CD4-positive, alpha-beta memory T cell (primary cell): ENCODE results near the gene PRR22. TPM values are rescaled to one million over a fixed set of nuclear protein-coding genes. Genes with fewer than 3 reads are reported as not detected.
A peak's percentile ranks its signal among the peaks of the same experiment; 100 is the strongest.

Source experiments
- CTCF ChIA-PET: fragments of 350-600 bp; sonication (Branson Sonifier 250); formaldehyde crosslinking; loops from one replicate; lab custom pipeline; 2021; ENCODE audit warnings: inconsistent platforms; ENCODE audit not compliant: partially characterized antibody; lab: Charles Lee
- POLR2A ChIA-PET: fragments of 350-600 bp; sonication (Branson Sonifier 250); formaldehyde crosslinking; loops from one replicate; lab custom pipeline; 2021; ENCODE audit not compliant: partially characterized antibody; lab: Charles Lee
- DNase-seq, 5 donors: peaks; one replicate each; pipeline versions ENCODE4 v3.0.0 to v3.0.0-alpha.2; 2020 to 2022; ENCODE audit warnings: mixed read lengths in 1 of 5
- H3K27ac ChIP-seq: one replicate; pipeline ENCODE4 v1.7.0; 2013; ENCODE audit warnings: low read depth, low read length
- H3K27me3 ChIP-seq: 2 replicates; pipeline ENCODE4 v1.7.0; 2013; ENCODE audit warnings: mild to moderate bottlenecking, low read length, moderate library complexity; ENCODE audit not compliant: insufficient read depth
- H3K36me3 ChIP-seq: 2 replicates; pipeline ENCODE4 v1.7.0; 2013; ENCODE audit warnings: mild to moderate bottlenecking, low read length, moderate library complexity; ENCODE audit not compliant: insufficient read depth
- H3K4me1 ChIP-seq: 2 replicates; pipeline ENCODE4 v1.7.0; 2013; ENCODE audit warnings: mild to moderate bottlenecking, low read length, moderate library complexity; ENCODE audit not compliant: insufficient read depth
- H3K4me3 ChIP-seq, 2 donors: one replicate each; pipeline ENCODE4 v1.7.0; 2013; ENCODE audit warnings: low read length in 2 of 2, mild to moderate bottlenecking in 1 of 2
- H3K9me3 ChIP-seq, 2 donors: one replicate each; pipeline ENCODE4 v1.7.0; 2013; ENCODE audit warnings: low read length in 2 of 2, control low read depth in 1 of 2; ENCODE audit not compliant: control insufficient read depth in 1 of 2
- H3K27ac Mint-ChIP-seq, 7 donors: one replicate each; pipeline ENCODE4 v1.8.0; 2020 to 2021; ENCODE audit warnings: mixed read lengths in 7 of 7, mild to moderate bottlenecking in 6 of 7, inconsistent platforms in 3 of 7, moderate library complexity in 3 of 7
- H3K27me3 Mint-ChIP-seq, 2 donors: one replicate each; pipeline ENCODE4 v1.8.0; 2020 to 2021; ENCODE audit warnings: mixed read lengths in 2 of 2
- H3K36me3 Mint-ChIP-seq, 2 donors: one replicate each; pipeline ENCODE4 v1.8.0; 2020 to 2021; ENCODE audit warnings: mixed read lengths in 2 of 2, inconsistent platforms in 1 of 2, mild to moderate bottlenecking in 1 of 2
- H3K4me1 Mint-ChIP-seq, 4 donors: one replicate each; pipeline ENCODE4 v1.8.0; 2020 to 2021; ENCODE audit warnings: mixed read lengths in 4 of 4, mild to moderate bottlenecking in 1 of 4
- H3K4me3 Mint-ChIP-seq, 8 donors: one replicate each; pipeline ENCODE4 v1.8.0; 2020 to 2021; ENCODE audit warnings: mixed read lengths in 8 of 8, mild to moderate bottlenecking in 7 of 8, moderate library complexity in 6 of 8, inconsistent platforms in 3 of 8
- H3K9me3 Mint-ChIP-seq, 8 donors: one replicate each; pipeline ENCODE4 v1.8.0; 2020 to 2021; ENCODE audit warnings: mixed read lengths in 8 of 8, mild to moderate bottlenecking in 5 of 8, inconsistent platforms in 3 of 8, moderate library complexity in 1 of 8
- intact Hi-C: fragments of 100-400 bp; cut with micrococcal nuclease; formaldehyde crosslinking; loops from one replicate; pipeline ENCODE4 v1.15.1; 2023
- polyA plus RNA-seq, 2 donors: library from polyadenylated mRNA; unstranded; fragments of 300-500 nt; fragmentation: Illumina TruSeq; gene quantifications; one replicate each; pipeline ENCODE4 v1.2.3, GENCODE V29; 2021
- total RNA-seq, 2 experiments: library from RNA; stranded (reverse); gene quantifications; one replicate each; pipeline ENCODE4 v1.2.3, GENCODE V29; 2021

The PRR22 gene
- total and polyA plus RNA-seq, 4 experiments from 2014 or later = 5.9 to 6.6 TPM; not detected in 2

- H3K9me3 Mint-ChIP-seq = no peaks in the 10 kb centered on the region
- ChIA-PET POLR2A (interaction anchor here (1.4 kb wide), 1 partner anchor 15 kb away, joined by 5 read pairs; the partner anchor contains the start of gene DUS3L), CTCF (interaction anchor here (1.2 to 1.8 kb wide), 2 partner anchors 11 to 217 kb away, joined by 4 to 12 read pairs; no protein-coding TSS in a partner anchor)
These were observed 21.1 kb upstream of the PRR22 start for GRCh38 chr19:5805462-5806132.

GRCh38 chr19:5804516-5805461, 20.2 kb upstream of the PRR22 start, which contains the start of gene NRTN:
Gene NRTN (plus strand): TSS chr19:5805067. CDS start chr19:5824166, 19,099 bp downstream.
- Histone ChIP-seq H3K9me3 (no peaks in the 10 kb centered on the region), H3K4me1 (peaks cover 20% of the 10 kb centered on the region), H3K4me3 (peak within 1 kb of the TSS in 1 of 2 donors; percentile 40), H3K27ac (peak within 1 kb of the TSS; percentile 15), H3K27me3 (no peaks in the 10 kb centered on the region), H3K36me3 (no peaks in the 10 kb centered on the region)
- peaks cover 9 to 10% of the 10 kb centered on the region in 2 donors for H3K27me3 Mint-ChIP-seq
- no peaks in the 10 kb centered on the region for H3K9me3 Mint-ChIP-seq
- intact Hi-C loops = loop anchor here (1.0 to 2.0 kb wide), 5 partner anchors 14 to 158 kb away; partner anchors contain the start of genes DUS3L and VMAC
- peak within 1 kb of the TSS; percentile 57 to 92 (median 87) for H3K27ac Mint-ChIP-seq
- POLR2A ChIA-PET = interaction anchor here (0.7 to 1.9 kb wide), 9 partner anchors 12 to 218 kb away, joined by 3 to 20 read pairs (median 4); partner anchors contain the start of genes DUS3L, NDUFA11, RPL36 and VMAC
- DNase-seq = peak in 3 of 5 donors; percentile 28 to 56 (median 42)
- CTCF ChIA-PET = interaction anchor here (0.5 to 2.1 kb wide), 30 partner anchors 8 to 244 kb away, joined by 3 to 51 read pairs (median 5); partner anchors contain the start of genes CATSPERD, DUS3L, LONP1 and NDUFA11
- peaks cover 6 to 30% (median 15%) of the 10 kb centered on the region in 4 donors for H3K4me1 Mint-ChIP-seq
- H3K36me3 Mint-ChIP-seq = no peaks in the 10 kb centered on the region
- H3K4me3 Mint-ChIP-seq = peak within 1 kb of the TSS; percentile 49 to 91 (median 76)

More at GRCh38 chr19:5805462-5806132, 21.1 kb upstream of the PRR22 start:
- Mint-ChIP-seq H3K4me1 (peaks cover 6 to 30% (median 15%) of the 10 kb centered on the region in 4 donors), H3K36me3 (no peaks in the 10 kb centered on the region), H3K27me3 (peaks cover 7 to 8% of the 10 kb centered on the region in 2 donors), H3K4me3 (peak overlapping the region; percentile 25 to 64 (median 54)), H3K27ac (peak overlapping the region in 6 of 7 donors; percentile 13 to 79 (median 36))
- Histone ChIP-seq H3K9me3 (no peaks in the 10 kb centered on the region), H3K4me3 (no peak overlapping the region), H3K4me1 (peaks cover 20% of the 10 kb centered on the region), H3K27me3 (no peaks in the 10 kb centered on the region), H3K27ac (no peak overlapping the region), H3K36me3 (no peaks in the 10 kb centered on the region)
- intact Hi-C loops = loop anchor here (2.0 kb wide), 2 partner anchors 15 to 23 kb away; partner anchors contain the start of gene DUS3L
- peak; percentile 45 to 73 (median 54) for DNase-seq

GRCh38 chr19:5803752-5804515, 19.4 kb upstream of the PRR22 start:
- Histone ChIP-seq H3K27ac (peak overlapping the region; percentile 19), H3K9me3 (no peaks in the 10 kb centered on the region), H3K4me3 (peak overlapping the region in 1 of 2 donors; percentile 40), H3K36me3 (no peaks in the 10 kb centered on the region), H3K27me3 (no peaks in the 10 kb centered on the region), H3K4me1 (peaks cover 20% of the 10 kb centered on the region)
- peak overlapping the region; percentile 57 to 92 (median 87) for H3K27ac Mint-ChIP-seq
- H3K27me3 Mint-ChIP-seq = peaks cover 13 to 14% of the 10 kb centered on the region in 2 donors
- H3K4me1 Mint-ChIP-seq = peaks cover 6 to 30% (median 15%) of the 10 kb centered on the region in 4 donors
- H3K4me3 Mint-ChIP-seq = peak overlapping the region; percentile 59 to 91 (median 76)
- no peaks in the 10 kb centered on the region for H3K9me3 Mint-ChIP-seq
- DNase-seq = peak; percentile 89 to 93 (median 91)
- intact Hi-C loops = loop anchor here (1.0 to 2.0 kb wide), 5 partner anchors 13 to 158 kb away; partner anchors contain the start of genes DUS3L and VMAC
- ChIA-PET POLR2A (interaction anchor here (0.7 to 1.9 kb wide), 9 partner anchors 11 to 219 kb away, joined by 3 to 20 read pairs (median 4); partner anchors contain the start of genes DUS3L, NDUFA11, RPL36 and VMAC), CTCF (interaction anchor here (0.5 to 2.1 kb wide), 33 partner anchors 9 to 245 kb away, joined by 3 to 51 read pairs (median 5); partner anchors contain the start of genes CATSPERD, DUS3L, LONP1 and NDUFA11)
- no peaks in the 10 kb centered on the region for H3K36me3 Mint-ChIP-seq

GRCh38 chr19:5803441-5803751, 18.9 kb upstream of the PRR22 start:
- H3K27ac Mint-ChIP-seq = peak overlapping the region in 2 of 7 donors; percentile 36 to 87
- DNase-seq = no peak
- no peaks in the 10 kb centered on the region for H3K9me3 Mint-ChIP-seq
- POLR2A ChIA-PET = interaction anchor here (1.1 to 1.9 kb wide), 8 partner anchors 10 to 219 kb away, joined by 3 to 20 read pairs (median 4); partner anchors contain the start of genes DUS3L, NDUFA11, RPL36 and VMAC
- H3K27me3 Mint-ChIP-seq = peaks cover 13 to 14% of the 10 kb centered on the region in 2 donors
- Histone ChIP-seq H3K4me1 (peaks cover 20% of the 10 kb centered on the region), H3K27me3 (no peaks in the 10 kb centered on the region), H3K9me3 (no peaks in the 10 kb centered on the region), H3K27ac (peak overlapping the region; percentile 19), H3K4me3 (peak overlapping the region in 1 of 2 donors; percentile 40), H3K36me3 (no peaks in the 10 kb centered on the region)
- intact Hi-C loops = no loop called here
- H3K4me1 Mint-ChIP-seq = peaks cover 6 to 30% (median 15%) of the 10 kb centered on the region in 4 donors
- H3K36me3 Mint-ChIP-seq = no peaks in the 10 kb centered on the region
- CTCF ChIA-PET = interaction anchor here (0.6 to 2.1 kb wide), 25 partner anchors 10 to 238 kb away, joined by 3 to 51 read pairs (median 5); partner anchors contain the start of genes CATSPERD, DUS3L, LONP1 and NDUFA11
- H3K4me3 Mint-ChIP-seq = peak overlapping the region; percentile 46 to 83 (median 72)

GRCh38 chr19:5801796-5802619, 17.5 kb upstream of the PRR22 start:
- peaks cover 20% of the 10 kb centered on the region for H3K4me1 ChIP-seq
- H3K27ac Mint-ChIP-seq = peak overlapping the region in 1 of 7 donors; percentile 77
- intact Hi-C loops = no loop called here
- no peaks in the 10 kb centered on the region for H3K9me3 Mint-ChIP-seq
- H3K36me3 ChIP-seq = no peaks in the 10 kb centered on the region
- H3K36me3 Mint-ChIP-seq = no peaks in the 10 kb centered on the region
- H3K27ac ChIP-seq = no peak overlapping the region
- H3K27me3 ChIP-seq = no peaks in the 10 kb centered on the region
- no peaks in the 10 kb centered on the region for H3K9me3 ChIP-seq
- H3K4me3 Mint-ChIP-seq = peak overlapping the region in 6 of 8 donors; percentile 6 to 64 (median 30)
- CTCF ChIA-PET = interaction anchor here (0.6 to 0.7 kb wide), 2 partner anchors 220 to 534 kb away, joined by 3 read pairs; no protein-coding TSS in a partner anchor
- peaks cover 11 to 14% of the 10 kb centered on the region in 2 donors for H3K27me3 Mint-ChIP-seq
- H3K4me1 Mint-ChIP-seq = peaks cover 6 to 27% (median 15%) of the 10 kb centered on the region in 4 donors
- POLR2A ChIA-PET = no interaction called here
- no peak for DNase-seq
- H3K4me3 ChIP-seq = no peak overlapping the region
